K562 (cell line): ENCODE measurements around the gene CYSTM1. TPM values are rescaled to one million over a fixed set of nuclear protein-coding genes. Genes with fewer than 3 reads are reported as not detected.

Experiments
- ARNT ChIP-seq, 2 experiments: fragments of 450-650 bp; IDR thresholded peaks; 2 replicates each; pipeline ENCODE4 v1.6.1; 2016; ENCODE audit warnings: mild to moderate bottlenecking in 1 of 2
- CREB1 ChIP-seq, 2 experiments: sonication (generic) in 1 of 2; formaldehyde crosslinking in 1 of 2; IDR thresholded peaks; 2 replicates each; pipeline versions ENCODE4 v1.6.1 to v1.8.0; 2012 to 2022; ENCODE audit warnings: inconsistent platforms in 1 of 2, mild to moderate bottlenecking in 1 of 2, missing genetic modification reagents in 1 of 2, moderate library complexity in 1 of 2
- CSDE1 ChIP-seq, 2 experiments: fragments of 450-650 bp; IDR thresholded peaks; 2 replicates each; pipeline ENCODE4 v1.6.1; 2016; ENCODE audit warnings: mild to moderate bottlenecking in 1 of 2
- DPF2 ChIP-seq: fragments of 450-650 bp; IDR thresholded peaks from 2 replicates; pipeline ENCODE4 v1.6.1; 2016
- KLF1 ChIP-seq: fragments of 450-650 bp; IDR thresholded peaks from 2 replicates; pipeline ENCODE4 v1.6.1; 2016; ENCODE audit warnings: missing genetic modification characterization, missing compliant biosample characterization
- L3MBTL2 ChIP-seq: fragments of 450-650 bp; IDR thresholded peaks from 2 replicates; pipeline ENCODE4 v1.6.1; 2016; ENCODE audit warnings: mild to moderate bottlenecking, moderate library complexity
- MXI1 ChIP-seq: IDR thresholded peaks from 2 replicates; pipeline ENCODE4 v1.6.1; 2011; ENCODE audit warnings: low read depth, mild to moderate bottlenecking, improper control_type of control experiment, low read length
- NR4A1 ChIP-seq, 2 experiments: fragments of 250-450 bp in 1 of 2; fragments of 450-650 bp in 1 of 2; sonication (Bioruptor Pico) in 1 of 2; IDR thresholded peaks; 2 replicates each; pipeline versions ENCODE4 v1.4.0 to v1.6.1; 2016 to 2020; ENCODE audit warnings: mild to moderate bottlenecking in 2 of 2, missing compliant biosample characterization in 1 of 2, missing genetic modification characterization in 1 of 2, moderate library complexity in 1 of 2
- POLR2AphosphoS5 ChIP-seq: IDR thresholded peaks from 2 replicates; pipeline ENCODE4 v1.6.1; 2011; ENCODE audit warnings: mild to moderate bottlenecking, low read depth, low read length, moderate library complexity; ENCODE audit not compliant: control insufficient read depth, insufficient read depth
- SIRT6 ChIP-seq: IDR thresholded peaks from one replicate; pipeline ENCODE4 v1.6.1; 2012; ENCODE audit warnings: low read depth, mild to moderate bottlenecking, control low read depth, inconsistent platforms, low read length, moderate library complexity
- TAL1 ChIP-seq: fragments of 450-650 bp; IDR thresholded peaks from 2 replicates; pipeline ENCODE4 v1.6.1; 2016; ENCODE audit warnings: mild to moderate bottlenecking
- TOE1 ChIP-seq, 2 experiments: fragments of 450-650 bp in 1 of 2; sonication (generic) in 1 of 2; formaldehyde crosslinking in 1 of 2; IDR thresholded peaks; 2 replicates each; pipeline versions ENCODE4 v1.7.1 to v1.8.0; 2016 to 2022; ENCODE audit warnings: borderline replicate concordance in 2 of 2, mild to moderate bottlenecking in 2 of 2, antibody characterized with exemption in 1 of 2, inconsistent platforms in 1 of 2, low read depth in 1 of 2, missing genetic modification reagents in 1 of 2, moderate library complexity in 1 of 2
- ZNF121 ChIP-seq: sonication (generic); formaldehyde crosslinking; conservative IDR thresholded peaks from 2 replicates; pipeline ENCODE4 v1.8.0; 2022; ENCODE audit warnings: missing genetic modification reagents
- ZNF644 ChIP-seq: fragments of 200-800 bp; sonication (Bioruptor generic); IDR thresholded peaks from 2 replicates; pipeline ENCODE4 v1.6.1; 2016; ENCODE audit warnings: low read depth, missing genetic modification characterization, missing compliant biosample characterization
- ZNF668 ChIP-seq: fragments of 250-450 bp; sonication (Bioruptor Pico); IDR thresholded peaks from 2 replicates; pipeline ENCODE4 v1.8.0; 2022; ENCODE audit warnings: mild to moderate bottlenecking, inconsistent platforms
- polyA plus RNA-seq, 8 experiments: library from polyadenylated mRNA; depleted of rRNA in 4 of 8; stranded (reverse) in 5 of 8; unstranded in 3 of 8; fragments of >200 nt; fragmentation: Nextera tagmentation in 2 of 8; fragmentation: Illumina TruSeq in 1 of 8; extraction: Ambion mirVana in 2 of 8; extraction: Trizol in 1 of 8; gene quantifications; 2 replicates each; pipeline versions ENCODE4 v1.2.1 to v1.2.3, GENCODE V29; 2011 to 2014; ENCODE audit warnings: inconsistent platforms in 1 of 8, missing spikeins in 1 of 8
- total RNA-seq, 7 experiments: library from RNA; depleted of rRNA in 6 of 7; stranded (reverse); fragments of >200 nt in 6 of 7; fragmentation: Illumina TruSeq in 2 of 7; extraction: Trizol in 2 of 7; gene quantifications; 2 replicates each; pipeline versions ENCODE4 v1.2.1 to v1.2.3, GENCODE V29; 2011 to 2021; ENCODE audit warnings: low replicate concordance in 1 of 7
- TF ChIP-seq, protein P1 (sequence below): fragments of 250-450 bp; sonication (Bioruptor Pico); IDR thresholded peaks from 2 replicates; pipeline ENCODE4 v1.9.0; 2021; ENCODE audit warnings: mild to moderate bottlenecking, inconsistent platforms
- TF ChIP-seq, protein P2 (sequence below): fragments of 250-450 bp; sonication (Bioruptor Pico); IDR thresholded peaks from 2 replicates; pipeline ENCODE4 v1.4.0; 2020; ENCODE audit warnings: mild to moderate bottlenecking, moderate library complexity, borderline replicate concordance
- TF ChIP-seq, protein P3 (sequence below): fragments of 450-650 bp; IDR thresholded peaks from 2 replicates; pipeline ENCODE4 v1.6.1; 2016; ENCODE audit warnings: missing biosample characterization, missing genetic modification characterization
- TF ChIP-seq, protein P4 (sequence below): sonication (generic); formaldehyde crosslinking; IDR thresholded peaks from 2 replicates; pipeline ENCODE4 v1.8.0; 2022; ENCODE audit warnings: mild to moderate bottlenecking, low read depth, missing genetic modification reagents

CYSTM1 gene
- total and polyA plus RNA-seq, 9 of the 15 experiments (the other 6 are each of a cell fraction or from before 2014, with no cell fraction given) = 76.1 to 422 (median 108) TPM

DNA sequence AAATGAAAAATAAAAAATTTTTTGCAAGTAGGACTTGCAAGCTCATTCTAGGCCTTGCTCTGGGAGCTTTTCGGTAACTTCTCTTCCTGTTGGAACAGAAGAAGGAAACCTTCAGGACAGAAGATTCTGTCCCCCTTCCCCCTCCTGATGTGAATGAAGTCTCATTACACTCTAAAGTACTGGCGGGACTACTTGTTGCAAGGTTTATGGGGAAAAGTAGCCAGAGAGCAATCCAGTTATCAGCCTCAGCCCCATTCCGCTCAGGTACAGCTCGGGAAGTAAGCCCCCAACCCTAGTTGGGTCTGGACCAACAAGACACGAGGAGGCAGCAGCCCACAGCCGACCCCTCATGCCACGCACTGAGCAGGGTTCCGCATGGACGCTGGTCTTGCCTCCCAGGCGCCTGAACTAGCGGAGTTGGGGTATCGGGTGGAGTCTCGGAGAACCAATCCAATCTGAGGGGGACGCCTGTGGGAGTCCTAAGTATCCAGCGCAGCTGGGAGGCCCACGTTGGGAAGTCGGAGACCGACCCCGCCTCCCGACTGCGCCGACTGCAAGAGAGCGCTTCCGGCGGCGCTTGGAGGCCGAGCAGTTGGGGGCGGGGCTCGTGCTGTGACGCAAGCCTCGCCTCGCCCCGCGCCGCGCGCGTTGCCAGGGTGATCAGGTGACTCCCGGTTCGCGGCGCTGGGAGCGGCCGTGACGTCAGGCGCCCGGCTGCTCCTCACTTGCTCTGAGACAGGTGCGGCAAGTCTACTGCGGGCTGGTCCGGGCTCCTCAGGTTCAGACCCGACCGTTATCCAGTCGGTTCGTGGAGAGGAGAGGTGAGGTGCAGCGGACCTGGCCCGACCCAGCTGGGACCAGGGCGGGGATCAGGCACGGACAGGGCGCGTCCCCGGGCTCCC lies at the start of gene CYSTM1 (continued):
- TF ChIP-seq, protein P1, sequence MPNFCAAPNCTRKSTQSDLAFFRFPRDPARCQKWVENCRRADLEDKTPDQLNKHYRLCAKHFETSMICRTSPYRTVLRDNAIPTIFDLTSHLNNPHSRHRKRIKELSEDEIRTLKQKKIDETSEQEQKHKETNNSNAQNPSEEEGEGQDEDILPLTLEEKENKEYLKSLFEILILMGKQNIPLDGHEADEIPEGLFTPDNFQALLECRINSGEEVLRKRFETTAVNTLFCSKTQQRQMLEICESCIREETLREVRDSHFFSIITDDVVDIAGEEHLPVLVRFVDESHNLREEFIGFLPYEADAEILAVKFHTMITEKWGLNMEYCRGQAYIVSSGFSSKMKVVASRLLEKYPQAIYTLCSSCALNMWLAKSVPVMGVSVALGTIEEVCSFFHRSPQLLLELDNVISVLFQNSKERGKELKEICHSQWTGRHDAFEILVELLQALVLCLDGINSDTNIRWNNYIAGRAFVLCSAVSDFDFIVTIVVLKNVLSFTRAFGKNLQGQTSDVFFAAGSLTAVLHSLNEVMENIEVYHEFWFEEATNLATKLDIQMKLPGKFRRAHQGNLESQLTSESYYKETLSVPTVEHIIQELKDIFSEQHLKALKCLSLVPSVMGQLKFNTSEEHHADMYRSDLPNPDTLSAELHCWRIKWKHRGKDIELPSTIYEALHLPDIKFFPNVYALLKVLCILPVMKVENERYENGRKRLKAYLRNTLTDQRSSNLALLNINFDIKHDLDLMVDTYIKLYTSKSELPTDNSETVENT (CRISPR knock-in tag) = peak; percentile 45; the same call in 1 of the 2 replicates
- TF ChIP-seq DPF2 (no peak), ZNF668 (no peak), POLR2AphosphoS5 (peak; percentile 88), NR4A1 (CRISPR knock-in tag; IDR thresholded peaks at IDR 0.05) (no peak), NR4A1 (tag; IDR thresholded peaks at IDR 0.05) (peak; percentile 25; the same call in 1 of the 2 replicates), ZNF644 (tag) (no peak), ARNT (IDR thresholded peaks at IDR 0.05) (no peak), SIRT6 (no peak), CREB1 (IDR thresholded peaks at IDR 0.05) (peak; percentile 95), CREB1 (CRISPR knock-in tag; IDR thresholded peaks at IDR 0.05) (peak; percentile 93), TAL1 (no peak), L3MBTL2 (peak; percentile 57), MXI1 (peak; percentile 74; the same call in 1 of the 2 replicates), ZNF121 (CRISPR knock-in tag) (no peak), CSDE1 (IDR thresholded peaks at IDR 0.05) (peak in 1 of 2 experiments; percentile 46; a peak in 2 of 4 replicates), TOE1 (IDR thresholded peaks at IDR 0.05; ENCODE audit: borderline replicate concordance) (peak; percentile 73), TOE1 (CRISPR knock-in tag; IDR thresholded peaks at IDR 0.05; ENCODE audit: borderline replicate concordance, low read depth) (no peak), KLF1 (tag) (no peak)
- TF ChIP-seq, protein P2, sequence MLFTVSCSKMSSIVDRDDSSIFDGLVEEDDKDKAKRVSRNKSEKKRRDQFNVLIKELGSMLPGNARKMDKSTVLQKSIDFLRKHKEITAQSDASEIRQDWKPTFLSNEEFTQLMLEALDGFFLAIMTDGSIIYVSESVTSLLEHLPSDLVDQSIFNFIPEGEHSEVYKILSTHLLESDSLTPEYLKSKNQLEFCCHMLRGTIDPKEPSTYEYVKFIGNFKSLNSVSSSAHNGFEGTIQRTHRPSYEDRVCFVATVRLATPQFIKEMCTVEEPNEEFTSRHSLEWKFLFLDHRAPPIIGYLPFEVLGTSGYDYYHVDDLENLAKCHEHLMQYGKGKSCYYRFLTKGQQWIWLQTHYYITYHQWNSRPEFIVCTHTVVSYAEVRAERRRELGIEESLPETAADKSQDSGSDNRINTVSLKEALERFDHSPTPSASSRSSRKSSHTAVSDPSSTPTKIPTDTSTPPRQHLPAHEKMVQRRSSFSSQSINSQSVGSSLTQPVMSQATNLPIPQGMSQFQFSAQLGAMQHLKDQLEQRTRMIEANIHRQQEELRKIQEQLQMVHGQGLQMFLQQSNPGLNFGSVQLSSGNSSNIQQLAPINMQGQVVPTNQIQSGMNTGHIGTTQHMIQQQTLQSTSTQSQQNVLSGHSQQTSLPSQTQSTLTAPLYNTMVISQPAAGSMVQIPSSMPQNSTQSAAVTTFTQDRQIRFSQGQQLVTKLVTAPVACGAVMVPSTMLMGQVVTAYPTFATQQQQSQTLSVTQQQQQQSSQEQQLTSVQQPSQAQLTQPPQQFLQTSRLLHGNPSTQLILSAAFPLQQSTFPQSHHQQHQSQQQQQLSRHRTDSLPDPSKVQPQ (CRISPR knock-in tag) = no peak
- TF ChIP-seq, protein P3, sequence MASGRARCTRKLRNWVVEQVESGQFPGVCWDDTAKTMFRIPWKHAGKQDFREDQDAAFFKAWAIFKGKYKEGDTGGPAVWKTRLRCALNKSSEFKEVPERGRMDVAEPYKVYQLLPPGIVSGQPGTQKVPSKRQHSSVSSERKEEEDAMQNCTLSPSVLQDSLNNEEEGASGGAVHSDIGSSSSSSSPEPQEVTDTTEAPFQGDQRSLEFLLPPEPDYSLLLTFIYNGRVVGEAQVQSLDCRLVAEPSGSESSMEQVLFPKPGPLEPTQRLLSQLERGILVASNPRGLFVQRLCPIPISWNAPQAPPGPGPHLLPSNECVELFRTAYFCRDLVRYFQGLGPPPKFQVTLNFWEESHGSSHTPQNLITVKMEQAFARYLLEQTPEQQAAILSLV (tag) = no peak
- TF ChIP-seq, protein P4, sequence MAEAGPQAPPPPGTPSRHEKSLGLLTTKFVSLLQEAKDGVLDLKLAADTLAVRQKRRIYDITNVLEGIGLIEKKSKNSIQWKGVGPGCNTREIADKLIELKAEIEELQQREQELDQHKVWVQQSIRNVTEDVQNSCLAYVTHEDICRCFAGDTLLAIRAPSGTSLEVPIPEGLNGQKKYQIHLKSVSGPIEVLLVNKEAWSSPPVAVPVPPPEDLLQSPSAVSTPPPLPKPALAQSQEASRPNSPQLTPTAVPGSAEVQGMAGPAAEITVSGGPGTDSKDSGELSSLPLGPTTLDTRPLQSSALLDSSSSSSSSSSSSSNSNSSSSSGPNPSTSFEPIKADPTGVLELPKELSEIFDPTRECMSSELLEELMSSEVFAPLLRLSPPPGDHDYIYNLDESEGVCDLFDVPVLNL = no peak
